Esophagus muscularis mucosa (tissue), 4 donors: ENCODE results near the gene WNT3. TPM values are rescaled to one million over a fixed set of nuclear protein-coding genes. Genes with fewer than 3 reads are reported as not detected.

Experiments used
- DNase-seq: peaks from one replicate; pipeline ENCODE4 v3.0.0-alpha.2; 2017; ENCODE audit errors: extremely low spot score
- H3K27ac ChIP-seq, 4 donors: fragments of 200-600 bp; sonication (generic); replicated peaks in 1 of 4; 1 replicate in 3 of 4; 2 replicates in 1 of 4; pipeline ENCODE4 v1.5.1; 2016 to 2019; ENCODE audit warnings: mild to moderate bottlenecking in 1 of 4
- H3K27me3 ChIP-seq, 4 donors: fragments of 200-600 bp; sonication (generic); one replicate each; pipeline versions ENCODE4 v1.5.1 to v1.6.0; 2016 to 2019
- H3K36me3 ChIP-seq, 4 donors: fragments of 200-600 bp; sonication (generic); one replicate each; pipeline ENCODE4 v1.5.1; 2016 to 2019
- H3K4me1 ChIP-seq, 4 donors: fragments of 200-600 bp; sonication (generic); one replicate each; pipeline ENCODE4 v1.5.1; 2016 to 2019
- H3K4me3 ChIP-seq, 4 donors: fragments of 200-600 bp; sonication (generic); 1 replicate in 2 of 4; 2 replicates in 2 of 4; pipeline ENCODE4 v1.5.1; 2016 to 2019; ENCODE audit warnings: mild to moderate bottlenecking in 4 of 4, moderate library complexity in 1 of 4
- H3K9me3 ChIP-seq, 4 donors: fragments of 200-600 bp; sonication (generic); 1 replicate in 3 of 4; 2 replicates in 1 of 4; pipeline ENCODE4 v1.5.1; 2016 to 2019
- EP300 ChIP-seq: sonication (generic); formaldehyde crosslinking; IDR thresholded peaks from one replicate; pipeline ENCODE4 v1.6.1; 2017; ENCODE audit warnings: antibody characterized with exemption
- POLR2A ChIP-seq: fragments of 450-650 bp; IDR thresholded peaks from one replicate; pipeline ENCODE4 v1.6.1; 2017; ENCODE audit warnings: antibody characterized with exemption, moderate library complexity, mild to moderate bottlenecking, low read depth
- POLR2AphosphoS5 ChIP-seq, 2 donors: sonication (generic); formaldehyde crosslinking; IDR thresholded peaks; one replicate each; pipeline ENCODE4 v1.6.1; 2017; ENCODE audit warnings: antibody characterized with exemption in 2 of 2
- WGBS: methylation state at CpG from one replicate; pipeline ENCODE4 v1.1.5; 2018; 5-methylcytosine and 5-hydroxymethylcytosine counted together
- intact Hi-C: fragments of 100-400 bp; cut with DNase I; formaldehyde crosslinking; loops from one replicate; pipeline ENCODE4 v1.15.1; 2023
- total RNA-seq, 4 donors: library from RNA; depleted of rRNA; stranded (reverse); fragments of >200 nt; gene quantifications; one replicate each; pipeline versions ENCODE4 v1.1.0 to v1.2.1, GENCODE V29; 2016
- TF ChIP-seq, protein P1 (sequence below), 3 experiments: fragments of 200-600 bp in 2 of 3; fragments of 450-650 bp in 1 of 3; sonication (generic) in 2 of 3; IDR thresholded peaks; one replicate each; pipeline ENCODE4 v1.5.1; 2017 to 2019; ENCODE audit warnings: antibody characterized with exemption in 3 of 3, mild to moderate bottlenecking in 2 of 3, moderate library complexity in 1 of 3

WNT3 gene
- total RNA-seq, 4 donors from 2014 or later, result under 0.01 to 1.3 (median 1.1) TPM

DNA sequence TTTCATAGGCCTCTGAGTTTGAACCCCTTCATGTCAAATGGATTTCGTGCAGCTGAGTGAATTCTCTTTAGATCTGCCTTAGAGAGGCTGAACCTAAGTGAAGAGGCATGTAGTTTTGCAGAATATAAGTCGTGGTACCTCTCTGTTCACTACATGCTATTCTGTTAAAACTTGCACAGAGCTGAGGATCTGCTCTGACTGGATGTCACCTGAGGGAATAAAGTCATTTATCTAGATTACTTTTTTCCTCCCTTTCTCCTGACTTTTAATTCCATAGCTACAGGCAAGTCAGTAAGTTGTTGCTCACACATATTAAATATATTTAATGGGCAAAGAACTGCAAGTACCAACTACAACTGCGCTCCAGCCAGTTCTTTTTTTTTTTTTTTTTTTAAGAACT is 64.7 kb downstream of the WNT3 start:
- no peaks in the 10 kb centered on the region for H3K9me3 ChIP-seq
- no peak overlapping the region for H3K4me3 ChIP-seq
- 90% methylated on average over 3 of the region's 3 CpGs for WGBS
- TF ChIP-seq, protein P1, sequence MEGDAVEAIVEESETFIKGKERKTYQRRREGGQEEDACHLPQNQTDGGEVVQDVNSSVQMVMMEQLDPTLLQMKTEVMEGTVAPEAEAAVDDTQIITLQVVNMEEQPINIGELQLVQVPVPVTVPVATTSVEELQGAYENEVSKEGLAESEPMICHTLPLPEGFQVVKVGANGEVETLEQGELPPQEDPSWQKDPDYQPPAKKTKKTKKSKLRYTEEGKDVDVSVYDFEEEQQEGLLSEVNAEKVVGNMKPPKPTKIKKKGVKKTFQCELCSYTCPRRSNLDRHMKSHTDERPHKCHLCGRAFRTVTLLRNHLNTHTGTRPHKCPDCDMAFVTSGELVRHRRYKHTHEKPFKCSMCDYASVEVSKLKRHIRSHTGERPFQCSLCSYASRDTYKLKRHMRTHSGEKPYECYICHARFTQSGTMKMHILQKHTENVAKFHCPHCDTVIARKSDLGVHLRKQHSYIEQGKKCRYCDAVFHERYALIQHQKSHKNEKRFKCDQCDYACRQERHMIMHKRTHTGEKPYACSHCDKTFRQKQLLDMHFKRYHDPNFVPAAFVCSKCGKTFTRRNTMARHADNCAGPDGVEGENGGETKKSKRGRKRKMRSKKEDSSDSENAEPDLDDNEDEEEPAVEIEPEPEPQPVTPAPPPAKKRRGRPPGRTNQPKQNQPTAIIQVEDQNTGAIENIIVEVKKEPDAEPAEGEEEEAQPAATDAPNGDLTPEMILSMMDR (IDR thresholded peaks at IDR 0.05), result no peak
- no peak for TF ChIP-seq POLR2A
- TF ChIP-seq POLR2AphosphoS5 (IDR thresholded peaks at IDR 0.05), result no peak
- no peak for TF ChIP-seq EP300
- H3K27me3 ChIP-seq, result no peaks in the 10 kb centered on the region
- no peak for DNase-seq
- intact Hi-C loops, result no loop called here
- H3K27ac ChIP-seq, result no peak overlapping the region
- peaks cover 27 to 86% (median 56%) of the 10 kb centered on the region in 4 donors for H3K36me3 ChIP-seq
- H3K4me1 ChIP-seq, result no peaks in the 10 kb centered on the region

DNA sequence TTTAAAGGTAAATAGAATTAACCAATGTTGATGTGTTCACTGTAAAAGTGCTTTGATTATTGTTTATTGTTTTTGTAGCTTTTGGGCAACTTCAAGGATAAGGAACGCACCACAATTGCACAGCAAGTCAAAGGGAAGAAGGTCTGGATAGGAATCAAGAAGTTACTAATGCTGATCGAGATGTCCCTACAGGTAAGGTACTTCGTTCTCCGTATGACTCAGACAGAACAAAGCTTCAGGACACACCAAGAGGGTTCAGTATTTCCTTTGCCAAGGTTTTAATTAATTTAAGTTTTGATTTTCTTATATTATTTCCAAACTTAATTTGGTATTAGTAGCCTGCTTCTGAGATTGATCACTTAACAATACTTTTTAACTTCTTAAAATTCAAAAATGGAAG is 67.1 kb downstream of the WNT3 start:
- Histone ChIP-seq H3K36me3 (peaks cover 19 to 74% (median 52%) of the 10 kb centered on the region in 4 donors), H3K4me1 (no peaks in the 10 kb centered on the region), H3K9me3 (no peaks in the 10 kb centered on the region), H3K27ac (no peak overlapping the region), H3K27me3 (no peaks in the 10 kb centered on the region), H3K4me3 (no peak overlapping the region)
- intact Hi-C loops, result no loop called here
- WGBS, result 93% methylated on average over 4 of the region's 4 CpGs
- TF ChIP-seq POLR2A (no peak), EP300 (no peak)
- DNase-seq, result no peak

DNA sequence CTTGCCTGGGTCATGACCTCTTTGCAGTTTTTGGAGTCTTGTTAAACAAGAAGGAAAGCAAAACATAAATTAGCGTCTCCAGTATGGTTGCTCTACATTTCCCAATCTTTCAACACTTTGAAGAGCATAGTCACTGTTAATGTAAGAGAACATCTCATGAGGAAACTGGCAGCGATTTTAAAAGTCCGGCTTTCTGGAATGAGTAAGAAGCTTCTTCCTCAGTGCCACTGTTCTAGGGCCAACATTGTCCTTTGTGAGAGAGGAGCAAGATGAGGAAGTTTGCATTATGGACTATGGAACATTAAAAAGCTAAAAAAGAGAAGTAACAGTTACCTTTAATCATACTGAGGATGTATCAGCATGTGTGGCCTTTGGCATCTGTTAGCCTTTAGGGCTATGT is 73.1 kb downstream of the WNT3 start:
- no peak overlapping the region for H3K27ac ChIP-seq
- WGBS, result 94% methylated on average over 3 of the region's 3 CpGs
- TF ChIP-seq EP300, result no peak
- no peak for TF ChIP-seq POLR2AphosphoS5 (IDR thresholded peaks at IDR 0.05)
- TF ChIP-seq POLR2A, result no peak
- TF ChIP-seq, protein P1 (IDR thresholded peaks at IDR 0.05), result no peak
- intact Hi-C loops, result no loop called here
- H3K27me3 ChIP-seq, result no peaks in the 10 kb centered on the region
- no peaks in the 10 kb centered on the region for H3K9me3 ChIP-seq
- H3K4me3 ChIP-seq, result no peak overlapping the region
- H3K4me1 ChIP-seq, result no peaks in the 10 kb centered on the region
- H3K36me3 ChIP-seq, result peaks cover 0 to 30% (median 11%) of the 10 kb centered on the region in 4 donors
- no peak for DNase-seq

DNA sequence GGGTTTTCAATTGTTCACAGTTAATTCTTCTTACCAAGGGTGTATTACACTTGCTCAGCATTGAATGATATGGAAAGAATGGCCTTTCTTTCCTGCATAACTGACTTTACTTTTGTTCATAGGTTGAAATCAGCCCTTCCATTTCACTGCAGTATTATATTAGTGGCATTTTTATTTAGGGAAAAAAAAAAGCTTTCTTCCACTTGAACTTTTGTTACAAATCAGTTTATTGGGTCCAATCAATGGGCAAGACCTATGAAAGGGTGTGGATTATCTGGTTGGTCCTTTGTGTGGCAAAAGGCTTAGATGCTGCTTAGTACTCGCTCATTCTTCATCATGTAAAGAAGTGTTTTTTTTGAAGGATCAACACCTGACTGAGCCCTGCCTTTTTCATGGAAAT is 74.1 kb downstream of the WNT3 start:
- H3K4me3 ChIP-seq, result no peak overlapping the region
- no peaks in the 10 kb centered on the region for H3K4me1 ChIP-seq
- intact Hi-C loops, result no loop called here
- H3K9me3 ChIP-seq, result no peaks in the 10 kb centered on the region
- no peaks in the 10 kb centered on the region for H3K27me3 ChIP-seq
- H3K27ac ChIP-seq, result no peak overlapping the region
- TF ChIP-seq, protein P1 (IDR thresholded peaks at IDR 0.05), result no peak
- TF ChIP-seq POLR2A (no peak), POLR2AphosphoS5 (IDR thresholded peaks at IDR 0.05) (no peak), EP300 (no peak)
- 95% methylated on average over 1 of the region's 1 CpG for WGBS
- DNase-seq, result no peak
- peaks cover 0 to 20% (median 5%) of the 10 kb centered on the region in 4 donors for H3K36me3 ChIP-seq

DNA sequence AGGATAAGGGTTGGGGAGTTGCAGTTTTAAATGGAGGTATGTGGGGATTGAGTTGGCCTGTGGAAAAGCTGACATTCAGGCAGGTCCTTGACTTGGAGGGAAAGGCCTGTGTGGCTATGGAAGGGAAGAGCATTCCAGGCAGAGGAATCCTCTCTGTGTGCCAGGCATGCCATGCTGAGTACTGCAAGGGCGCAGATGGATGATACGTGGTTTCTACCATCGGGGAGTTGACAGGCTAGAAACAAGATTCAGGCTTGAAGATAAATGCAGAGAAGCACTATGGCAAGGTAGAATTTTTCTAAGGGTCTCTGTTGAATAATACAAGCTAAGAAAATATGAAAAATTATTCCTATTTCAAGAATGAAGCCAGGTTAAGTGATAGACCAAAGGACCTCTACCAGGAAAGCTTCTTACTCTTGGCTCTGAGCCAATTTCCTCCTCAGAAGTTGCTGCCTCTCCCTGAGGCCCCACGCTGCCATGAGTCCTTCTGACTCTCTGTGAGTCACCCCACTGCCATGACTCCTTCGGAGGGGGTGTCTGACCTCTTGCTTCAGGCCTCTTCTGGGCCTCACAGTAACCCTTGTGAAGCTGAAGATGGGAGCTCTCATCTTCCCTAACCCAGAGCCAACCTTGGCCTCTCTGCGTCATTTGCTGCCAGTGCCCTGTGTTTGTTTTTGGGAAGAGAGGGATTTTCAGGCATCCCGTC is 75.8 kb downstream of the WNT3 start:
- DNase-seq, result no peak
- Histone ChIP-seq H3K9me3 (no peaks in the 10 kb centered on the region), H3K27ac (no peak overlapping the region), H3K4me1 (no peaks in the 10 kb centered on the region), H3K27me3 (no peaks in the 10 kb centered on the region), H3K4me3 (no peak overlapping the region), H3K36me3 (peaks cover 0 to 21% (median 4%) of the 10 kb centered on the region in 4 donors)
- 70% methylated on average over 6 of the region's 7 CpGs for WGBS
- TF ChIP-seq, protein P1 (IDR thresholded peaks at IDR 0.05), result no peak
- TF ChIP-seq EP300 (no peak), POLR2AphosphoS5 (IDR thresholded peaks at IDR 0.05) (peak in 1 of 2 donors; percentile 8), POLR2A (no peak)
- intact Hi-C loops, result no loop called here
